ENCODE results near the gene FRMPD1. TPM values are rescaled to one million over a fixed set of nuclear protein-coding genes. Genes with fewer than 3 reads are reported as not detected.
A peak's percentile ranks its signal among the peaks of the same experiment; 100 is the strongest.
"Not testable (repeated sequence)": the region's sequence is repeated elsewhere in the genome, so short reads cannot be mapped to it uniquely, and the experiment has no call there.

The FRMPD1 gene
- total RNA-seq, 2 donors from 2014 or later: not detected

DNA sequence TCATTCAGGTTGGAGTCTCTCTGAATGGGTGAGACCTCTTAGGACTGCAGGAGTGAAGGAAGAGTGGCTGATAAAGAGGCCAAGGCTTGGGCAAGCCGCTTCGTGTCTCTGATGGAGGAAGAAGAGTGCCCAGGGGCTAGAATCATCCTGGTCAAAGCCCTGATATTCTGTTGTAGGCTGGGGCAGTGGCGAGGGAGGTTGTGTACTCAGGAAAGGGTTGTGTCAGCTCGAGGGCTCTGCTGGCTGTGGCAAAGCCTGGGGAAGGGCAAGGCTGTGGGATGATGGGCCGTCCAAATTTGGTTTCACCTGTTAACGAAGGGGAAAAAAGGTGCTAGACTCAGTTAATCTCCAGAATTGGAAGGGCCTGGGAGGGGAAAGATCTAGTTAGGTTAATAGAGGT is 100.4 kb downstream of the FRMPD1 start:
- H3K9me3 Mint-ChIP-seq: no peaks in the 10 kb centered on the region
- no peak overlapping the region for H3K4me3 Mint-ChIP-seq
- no peak overlapping the region for H3K27ac Mint-ChIP-seq
- H3K27me3 Mint-ChIP-seq: no peaks in the 10 kb centered on the region
- no peak for ATAC-seq (replicated peaks)
- H3K36me3 Mint-ChIP-seq (ENCODE audit: low read depth): no peaks in the 10 kb centered on the region
- H3K4me1 Mint-ChIP-seq: peaks cover 17% of the 10 kb centered on the region

DNA sequence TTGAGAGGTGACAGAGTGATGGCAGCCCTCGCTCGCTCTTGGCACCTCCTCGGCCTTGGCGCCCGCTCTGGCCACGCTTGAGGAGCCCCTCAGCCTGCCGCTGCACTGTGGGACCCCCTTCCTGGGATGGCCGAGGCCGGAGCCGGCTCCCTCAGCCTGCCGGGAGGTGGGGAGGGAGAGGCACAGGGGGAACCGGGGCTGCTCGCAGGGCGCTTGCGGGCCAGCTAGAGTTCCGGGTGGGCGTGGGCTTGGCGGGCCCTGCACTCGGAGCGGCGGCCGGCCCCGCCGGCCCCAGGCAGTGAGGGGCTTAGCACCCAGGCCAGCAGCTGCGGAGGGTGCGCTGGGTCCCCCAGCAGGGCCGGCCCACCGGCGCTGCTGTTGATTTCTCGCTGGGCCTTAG is 101.0 kb downstream of the FRMPD1 start:
- H3K4me1 Mint-ChIP-seq: peaks cover 17% of the 10 kb centered on the region
- not testable (repeated sequence) for H3K4me3 Mint-ChIP-seq; H3K27me3 Mint-ChIP-seq; H3K9me3 Mint-ChIP-seq; H3K36me3 Mint-ChIP-seq (ENCODE audit: low read depth); H3K27ac Mint-ChIP-seq; ATAC-seq (replicated peaks)

GRCh38 chr9:37752112-37752511 is 101.4 kb downstream of the FRMPD1 start:
- peaks cover 17% of the 10 kb centered on the region for H3K4me1 Mint-ChIP-seq
- not testable (repeated sequence) for ATAC-seq (replicated peaks); H3K27me3 Mint-ChIP-seq; H3K9me3 Mint-ChIP-seq; H3K36me3 Mint-ChIP-seq (ENCODE audit: low read depth)
- H3K4me3 Mint-ChIP-seq: peak overlapping the region; percentile 99
- peak overlapping the region; percentile 99 for H3K27ac Mint-ChIP-seq

DNA sequence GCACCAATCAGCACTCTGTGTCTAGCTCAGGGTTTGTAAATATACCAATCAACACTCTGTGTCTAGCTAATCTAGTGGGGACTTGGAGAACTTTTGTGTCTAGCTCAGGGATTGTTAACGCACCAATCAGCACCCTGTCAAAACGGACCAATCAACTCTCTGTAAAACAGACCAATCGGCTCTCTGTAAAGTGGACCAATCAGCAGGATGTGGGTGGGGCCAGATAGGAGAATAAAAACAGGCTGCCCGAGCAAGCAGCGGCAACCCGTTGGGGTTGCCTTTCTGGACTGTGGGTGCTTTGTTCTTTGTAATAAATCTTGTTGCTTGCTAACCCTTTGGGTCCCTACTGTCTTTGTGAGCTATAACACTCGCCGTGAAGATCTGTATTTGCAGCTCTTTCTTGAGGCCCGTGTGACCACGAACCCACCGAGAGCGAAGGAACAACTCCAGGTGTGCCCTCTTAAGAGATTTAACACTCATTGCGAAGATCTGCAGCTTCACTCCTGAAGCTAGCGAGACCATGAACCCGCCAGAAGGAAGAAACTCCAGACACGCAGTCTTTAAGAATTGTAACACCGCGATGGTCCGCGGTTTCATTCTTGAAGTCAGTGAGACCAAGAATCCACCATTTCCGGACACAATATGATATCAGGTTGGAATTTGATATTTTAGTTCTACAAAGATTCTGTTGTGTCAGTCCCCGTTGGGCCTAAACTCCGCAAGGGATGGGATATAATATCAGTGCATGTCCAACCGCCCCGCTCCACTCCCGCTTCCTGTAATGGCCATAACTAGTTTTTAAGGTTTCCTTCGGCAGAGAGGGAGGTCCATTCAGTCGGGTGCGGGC is 102.1 kb downstream of the FRMPD1 start:
- ATAC-seq (replicated peaks): peak; percentile 3
- Mint-ChIP-seq H3K27ac (peak overlapping the region; percentile 99), H3K36me3 (ENCODE audit: low read depth) (no peaks in the 10 kb centered on the region)

DNA sequence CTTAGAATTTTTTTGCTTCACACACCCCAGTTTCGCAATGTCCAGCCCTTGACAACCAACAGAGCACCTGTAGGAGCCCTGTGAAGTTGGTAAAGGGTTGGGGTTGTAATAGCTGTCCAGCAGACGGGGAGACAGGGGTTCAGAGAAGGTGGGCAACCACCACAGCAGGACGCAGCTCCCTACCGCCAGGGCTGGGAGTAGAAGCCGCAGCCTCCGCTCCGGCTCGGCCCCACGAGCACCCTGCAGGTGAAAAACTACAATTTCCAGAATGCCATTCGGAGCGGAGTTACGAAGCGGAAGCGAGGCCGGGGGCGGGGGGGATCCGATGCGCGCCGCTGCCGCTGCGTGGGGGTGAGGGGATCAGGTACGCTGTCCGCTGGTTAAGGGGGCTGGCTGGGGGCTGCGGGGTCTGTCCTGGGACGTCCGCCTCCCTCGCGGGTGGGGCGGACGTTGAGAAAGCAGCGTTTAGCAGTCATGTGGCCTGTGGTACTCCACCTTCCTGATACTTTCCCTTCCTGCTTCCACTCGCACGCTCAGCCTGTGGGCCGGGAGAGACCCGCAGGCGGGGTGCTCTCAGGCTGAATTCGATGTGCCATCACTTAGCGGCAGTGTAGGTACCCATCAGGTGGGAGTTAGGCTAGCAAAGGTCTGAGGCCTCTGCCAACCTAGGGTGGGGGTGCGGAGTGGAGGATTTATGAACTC is 102.9 kb downstream of the FRMPD1 start, which contains the start of gene TRMT10B:
Gene TRMT10B, plus strand, starts transcription at position 317 of the 702 bp plus-strand sequence. CDS start 8,127 bp downstream, outside the sequence.
- Mint-ChIP-seq H3K36me3 (ENCODE audit: low read depth) (no peaks in the 10 kb centered on the region), H3K4me1 (peaks cover 17% of the 10 kb centered on the region), H3K9me3 (no peaks in the 10 kb centered on the region)

More for the DNA sequence above, 102.1 kb downstream of the FRMPD1 start:
- Mint-ChIP-seq H3K4me1 (peaks cover 17% of the 10 kb centered on the region), H3K9me3 (no peaks in the 10 kb centered on the region), H3K27me3 (no peaks in the 10 kb centered on the region), H3K4me3 (peak overlapping the region; percentile 99)

DNA sequence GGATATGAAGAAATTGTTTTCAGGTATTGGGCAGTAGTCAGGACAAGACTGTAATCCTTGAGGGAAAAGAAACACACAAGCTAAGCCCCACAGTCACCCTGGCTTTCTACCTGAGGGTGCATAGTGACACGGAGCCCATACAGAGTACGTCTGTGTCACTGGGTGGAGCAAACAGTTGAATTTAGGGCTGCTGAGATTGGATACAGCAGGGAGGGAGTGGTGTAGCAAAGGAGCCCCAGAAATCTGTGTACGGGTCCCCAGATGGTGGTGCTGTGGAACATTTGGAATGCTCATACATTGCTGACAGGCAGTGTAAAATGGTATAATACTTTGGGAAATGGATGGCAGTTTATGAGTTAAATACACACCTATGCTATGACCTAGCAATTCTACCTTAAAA is 108.0 kb downstream of the FRMPD1 start:
- Mint-ChIP-seq H3K27ac (peak overlapping the region; percentile 45), H3K4me3 (no peak overlapping the region), H3K27me3 (no peaks in the 10 kb centered on the region), H3K4me1 (peaks cover 17% of the 10 kb centered on the region), H3K36me3 (ENCODE audit: low read depth) (peaks cover 15% of the 10 kb centered on the region), H3K9me3 (no peaks in the 10 kb centered on the region)
- no peak for ATAC-seq (replicated peaks)

More for the DNA sequence above, 102.9 kb downstream of the FRMPD1 start, which contains the start of gene TRMT10B:
- peak within 1 kb of the TSS; percentile 99 for H3K27ac Mint-ChIP-seq
- H3K27me3 Mint-ChIP-seq: no peaks in the 10 kb centered on the region
- H3K4me3 Mint-ChIP-seq: peak within 1 kb of the TSS; percentile 99
- peak; percentile 91 for ATAC-seq (replicated peaks)

GRCh38 chr9:37760416-37761161 is 109.8 kb downstream of the FRMPD1 start:
- no peak for ATAC-seq (replicated peaks)
- H3K27me3 Mint-ChIP-seq: no peaks in the 10 kb centered on the region
- no peak overlapping the region for H3K27ac Mint-ChIP-seq
- H3K4me3 Mint-ChIP-seq: no peak overlapping the region
- peaks cover 30% of the 10 kb centered on the region for H3K36me3 Mint-ChIP-seq (ENCODE audit: low read depth)
- no peaks in the 10 kb centered on the region for H3K9me3 Mint-ChIP-seq
- H3K4me1 Mint-ChIP-seq: peaks cover 7% of the 10 kb centered on the region

DNA sequence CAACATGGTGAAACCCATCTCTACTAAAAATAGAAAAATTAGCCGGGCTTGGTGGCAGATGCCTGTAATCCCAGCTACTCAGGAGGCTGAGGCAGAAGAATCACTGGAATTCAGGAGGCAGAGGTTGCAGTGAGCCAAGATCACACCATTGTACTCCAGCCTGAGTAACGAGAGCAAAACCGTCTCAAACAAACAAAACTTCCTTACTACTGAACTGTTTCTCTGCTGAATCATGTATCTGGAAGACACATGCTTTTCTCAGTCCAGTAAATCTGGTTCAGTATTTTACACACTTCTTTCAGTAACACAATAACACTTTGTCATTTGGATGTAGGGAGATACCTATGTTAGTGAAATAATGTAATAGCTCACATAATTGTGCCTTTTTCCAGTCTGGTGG is 110.8 kb downstream of the FRMPD1 start:
- Mint-ChIP-seq H3K9me3 (no peaks in the 10 kb centered on the region), H3K4me3 (no peak overlapping the region), H3K27ac (peak overlapping the region; percentile 14), H3K27me3 (no peaks in the 10 kb centered on the region), H3K4me1 (peaks cover 3% of the 10 kb centered on the region), H3K36me3 (ENCODE audit: low read depth) (peaks cover 31% of the 10 kb centered on the region)
- ATAC-seq (replicated peaks): no peak

- not testable (repeated sequence) for H3K4me1 Mint-ChIP-seq; H3K9me3 Mint-ChIP-seq; H3K27me3 Mint-ChIP-seq; H3K4me3 Mint-ChIP-seq; H3K27ac Mint-ChIP-seq; ATAC-seq (replicated peaks)
- peaks cover 56% of the 10 kb centered on the region for H3K36me3 Mint-ChIP-seq (ENCODE audit: low read depth)
Measured at GRCh38 chr9:37765263-37765662, 114.5 kb downstream of the FRMPD1 start.

- no peak overlapping the region for H3K4me3 Mint-ChIP-seq
- H3K36me3 Mint-ChIP-seq (ENCODE audit: low read depth): peaks cover 74% of the 10 kb centered on the region
- no peak overlapping the region for H3K27ac Mint-ChIP-seq
- no peaks in the 10 kb centered on the region for H3K27me3 Mint-ChIP-seq
- H3K9me3 Mint-ChIP-seq: no peaks in the 10 kb centered on the region
- no peak for ATAC-seq (replicated peaks)
- no peaks in the 10 kb centered on the region for H3K4me1 Mint-ChIP-seq
Measured at GRCh38 chr9:37769306-37769705, 118.6 kb downstream of the FRMPD1 start.

DNA sequence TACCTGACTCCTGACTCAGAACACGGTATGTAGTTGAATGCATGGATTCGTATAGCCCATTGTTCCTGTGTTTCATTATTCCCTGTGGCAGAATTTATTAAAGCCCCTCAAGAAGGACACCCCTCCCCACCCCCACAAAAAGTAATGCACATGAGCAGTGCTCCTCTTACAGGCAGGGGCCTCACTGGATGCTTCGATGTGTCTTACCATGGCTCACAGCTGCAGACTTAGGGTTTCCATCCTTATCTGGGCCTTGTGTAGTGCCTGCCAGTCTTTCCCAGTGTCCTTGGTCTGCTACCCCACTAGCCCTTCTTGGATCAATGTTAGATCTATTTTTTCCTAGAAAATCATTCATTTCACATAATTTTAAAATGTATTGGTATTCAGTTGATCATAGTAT is 119.2 kb downstream of the FRMPD1 start:
- Mint-ChIP-seq H3K27me3 (no peaks in the 10 kb centered on the region), H3K9me3 (no peaks in the 10 kb centered on the region), H3K36me3 (ENCODE audit: low read depth) (peaks cover 77% of the 10 kb centered on the region), H3K4me3 (no peak overlapping the region), H3K4me1 (no peaks in the 10 kb centered on the region), H3K27ac (no peak overlapping the region)
- no peak for ATAC-seq (replicated peaks)

DNA sequence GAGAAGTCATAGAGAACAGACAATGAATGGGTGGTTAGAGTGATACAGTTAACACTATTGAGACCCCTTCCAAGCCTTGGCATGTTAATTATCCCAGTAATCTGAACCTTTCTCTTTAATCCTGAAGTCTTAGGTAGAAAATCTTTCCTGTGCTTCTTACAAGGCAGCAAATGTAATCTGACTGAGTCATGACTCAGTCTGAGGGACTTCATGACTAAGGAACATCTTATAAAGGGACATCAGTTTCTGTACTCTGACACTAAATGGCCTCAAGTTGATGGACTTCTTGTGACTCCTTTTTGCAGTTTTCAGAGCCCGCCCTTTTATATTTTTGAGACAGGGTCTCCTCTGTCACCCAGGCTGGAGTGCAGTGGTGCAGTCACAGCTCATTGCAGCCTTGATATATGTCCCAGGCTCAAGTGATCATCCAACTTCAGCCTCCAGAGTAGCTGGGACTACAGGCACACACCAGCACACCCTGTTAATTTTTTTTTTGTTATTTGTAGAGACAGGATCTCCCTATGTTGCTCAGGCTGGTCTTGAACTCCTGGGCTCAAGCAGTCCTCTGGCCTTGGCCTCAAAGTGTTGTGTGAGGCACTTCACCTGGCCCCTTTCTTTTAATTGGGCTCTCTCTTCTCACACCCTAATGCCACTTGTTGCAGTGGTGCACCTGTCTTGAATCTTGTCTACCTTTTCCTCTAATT is 124.6 kb downstream of the FRMPD1 start:
- Mint-ChIP-seq H3K36me3 (ENCODE audit: low read depth) (peaks cover 96% of the 10 kb centered on the region), H3K4me1 (no peaks in the 10 kb centered on the region), H3K27ac (peak overlapping the region; percentile 36), H3K27me3 (no peaks in the 10 kb centered on the region), H3K9me3 (no peaks in the 10 kb centered on the region), H3K4me3 (no peak overlapping the region)
- ATAC-seq (replicated peaks): no peak

- no peaks in the 10 kb centered on the region for H3K27me3 Mint-ChIP-seq
- H3K4me1 Mint-ChIP-seq: no peaks in the 10 kb centered on the region
- H3K36me3 Mint-ChIP-seq (ENCODE audit: low read depth): peaks cover 96% of the 10 kb centered on the region
- H3K27ac Mint-ChIP-seq: no peak overlapping the region
- no peaks in the 10 kb centered on the region for H3K9me3 Mint-ChIP-seq
- no peak overlapping the region for H3K4me3 Mint-ChIP-seq
- no peak for ATAC-seq (replicated peaks)
Measured at GRCh38 chr9:37776328-37776727, 125.6 kb downstream of the FRMPD1 start.

- H3K36me3 Mint-ChIP-seq (ENCODE audit: low read depth): peaks cover 96% of the 10 kb centered on the region
- ATAC-seq (replicated peaks): no peak
- peak overlapping the region; percentile 9 for H3K27ac Mint-ChIP-seq
- H3K4me1 Mint-ChIP-seq: peaks cover 14% of the 10 kb centered on the region
- no peaks in the 10 kb centered on the region for H3K27me3 Mint-ChIP-seq
- no peaks in the 10 kb centered on the region for H3K9me3 Mint-ChIP-seq
- no peak overlapping the region for H3K4me3 Mint-ChIP-seq
Measured at GRCh38 chr9:37778534-37778933, 127.8 kb downstream of the FRMPD1 start.
